ENCODE measurements around the gene CCDC39.

CCDC39 gene

DNA sequence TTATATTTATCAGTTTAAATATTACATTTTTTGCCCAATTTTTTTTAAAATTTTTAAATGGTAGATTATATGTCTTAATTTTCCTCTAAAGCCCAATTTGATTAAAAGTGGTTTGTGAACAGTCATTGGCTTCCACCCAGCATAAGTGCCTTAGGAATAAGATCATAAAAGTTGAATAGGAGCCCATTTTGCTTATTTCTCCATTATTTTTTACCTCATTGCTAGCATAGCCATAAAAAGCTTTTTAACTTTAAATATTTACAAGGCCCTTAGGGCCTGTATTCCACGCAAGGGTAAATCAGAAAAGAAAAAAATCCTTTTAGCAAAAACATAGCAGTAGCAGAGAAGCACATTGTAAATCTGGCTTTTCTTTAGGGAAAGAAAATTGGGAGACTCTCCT, 68.3 kb downstream of the CCDC39 start:
- H3K4me3 ChIP-seq (IDR thresholded peaks at IDR 0.05; ENCODE audit: insufficient read depth, low read depth, low read length): no peak overlapping the region
- H3K36me3 ChIP-seq (ENCODE audit: insufficient read depth): peaks cover 13% of the 10 kb centered on the region; the same call in 1 of the 2 replicates
- TF ChIP-seq, protein P1, sequence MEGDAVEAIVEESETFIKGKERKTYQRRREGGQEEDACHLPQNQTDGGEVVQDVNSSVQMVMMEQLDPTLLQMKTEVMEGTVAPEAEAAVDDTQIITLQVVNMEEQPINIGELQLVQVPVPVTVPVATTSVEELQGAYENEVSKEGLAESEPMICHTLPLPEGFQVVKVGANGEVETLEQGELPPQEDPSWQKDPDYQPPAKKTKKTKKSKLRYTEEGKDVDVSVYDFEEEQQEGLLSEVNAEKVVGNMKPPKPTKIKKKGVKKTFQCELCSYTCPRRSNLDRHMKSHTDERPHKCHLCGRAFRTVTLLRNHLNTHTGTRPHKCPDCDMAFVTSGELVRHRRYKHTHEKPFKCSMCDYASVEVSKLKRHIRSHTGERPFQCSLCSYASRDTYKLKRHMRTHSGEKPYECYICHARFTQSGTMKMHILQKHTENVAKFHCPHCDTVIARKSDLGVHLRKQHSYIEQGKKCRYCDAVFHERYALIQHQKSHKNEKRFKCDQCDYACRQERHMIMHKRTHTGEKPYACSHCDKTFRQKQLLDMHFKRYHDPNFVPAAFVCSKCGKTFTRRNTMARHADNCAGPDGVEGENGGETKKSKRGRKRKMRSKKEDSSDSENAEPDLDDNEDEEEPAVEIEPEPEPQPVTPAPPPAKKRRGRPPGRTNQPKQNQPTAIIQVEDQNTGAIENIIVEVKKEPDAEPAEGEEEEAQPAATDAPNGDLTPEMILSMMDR (conservative IDR thresholded peaks at IDR 0.05; ENCODE audit: low read depth, low read length): no peak
- H3K4me2 ChIP-seq: no peak overlapping the region
- no peak overlapping the region for H3K9ac ChIP-seq
- no peaks in the 10 kb centered on the region for H3K27me3 ChIP-seq (ENCODE audit: insufficient read depth, low read depth)
- H3K27ac ChIP-seq: no peak overlapping the region
- no peaks in the 10 kb centered on the region for H3K79me2 ChIP-seq (ENCODE audit: insufficient read depth, low read depth)
- no peak overlapping the region for H2AFZ ChIP-seq (ENCODE audit: low read depth)
- no peaks in the 10 kb centered on the region; the same call in 1 of the 2 replicates for H4K20me1 ChIP-seq (ENCODE audit: insufficient read depth)
- H3K4me1 ChIP-seq (ENCODE audit: low read depth, poor library complexity, severe bottlenecking): no peaks in the 10 kb centered on the region

DNA sequence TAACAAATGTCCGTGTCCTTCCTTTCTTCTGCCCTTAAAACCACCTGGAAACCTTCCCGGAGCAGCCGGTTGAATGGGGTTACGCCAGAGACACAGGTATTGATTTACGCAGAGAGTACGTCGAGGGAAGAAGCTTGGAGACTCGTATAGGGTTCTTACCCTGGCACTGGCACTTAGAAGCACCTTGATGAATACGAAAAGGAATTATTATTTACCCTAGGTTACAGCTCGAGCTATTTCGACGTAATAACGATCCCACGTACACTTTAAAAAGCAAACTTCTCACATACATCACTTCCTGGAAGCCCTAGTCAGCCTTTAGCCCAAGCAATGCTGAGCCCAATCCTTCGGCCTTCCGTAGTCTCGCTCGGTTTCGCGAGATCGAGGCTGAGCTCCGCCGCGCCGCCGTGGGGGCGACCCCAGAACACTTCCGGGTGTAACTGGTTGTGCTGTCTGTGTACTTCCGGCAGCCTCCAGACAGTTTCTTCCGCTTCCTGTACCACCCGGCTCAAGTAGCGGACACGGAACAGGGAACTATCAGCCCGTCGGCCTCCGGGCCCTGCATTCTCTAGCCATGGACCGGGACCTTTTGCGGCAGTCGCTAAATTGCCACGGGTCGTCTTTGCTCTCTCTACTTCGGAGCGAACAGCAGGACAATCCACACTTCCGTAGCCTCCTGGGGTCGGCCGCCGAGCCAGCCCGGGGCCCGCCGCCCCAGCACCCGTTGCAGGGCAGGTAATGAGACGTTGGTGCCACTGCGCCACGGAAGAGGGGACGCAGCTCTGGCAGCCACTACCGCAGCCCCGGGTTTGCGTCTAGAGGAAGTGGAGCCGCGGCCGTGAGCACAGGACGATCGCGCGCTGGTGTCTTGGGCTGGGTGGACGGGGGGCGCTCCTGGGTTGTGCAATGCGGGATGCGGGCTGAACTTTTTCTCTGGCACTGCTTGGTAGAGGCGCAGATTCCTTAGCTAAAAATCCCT, 77.3 kb downstream of the CCDC39 start, which contains the start of gene TTC14:
TTC14 (plus strand) TSS at position 476 of the 979 bp plus-strand sequence; CDS start at position 575, 99 bp downstream.
- H3K27ac ChIP-seq: peak within 1 kb of the TSS; percentile 85
- H3K36me3 ChIP-seq (ENCODE audit: insufficient read depth): peaks cover 20% of the 10 kb centered on the region; the same call in 1 of the 2 replicates
- no peaks in the 10 kb centered on the region for H4K20me1 ChIP-seq (ENCODE audit: insufficient read depth)
- no peaks in the 10 kb centered on the region for H3K27me3 ChIP-seq (ENCODE audit: insufficient read depth, low read depth)
- H3K4me2 ChIP-seq: peak within 1 kb of the TSS; percentile 73
- peaks cover 10% of the 10 kb centered on the region for H3K4me1 ChIP-seq (ENCODE audit: low read depth, poor library complexity, severe bottlenecking)
- H3K79me2 ChIP-seq (ENCODE audit: insufficient read depth, low read depth): peaks cover 25% of the 10 kb centered on the region
- peak within 1 kb of the TSS; percentile 89 for H2AFZ ChIP-seq (ENCODE audit: low read depth)
- TF ChIP-seq, protein P1 (conservative IDR thresholded peaks at IDR 0.05; ENCODE audit: low read depth, low read length): no peak
- peak within 1 kb of the TSS; percentile 91 for H3K4me3 ChIP-seq (IDR thresholded peaks at IDR 0.05; ENCODE audit: insufficient read depth, low read depth, low read length)
- H3K9ac ChIP-seq: peak within 1 kb of the TSS; percentile 77

- no peak overlapping the region for H3K4me2 ChIP-seq
- H3K27me3 ChIP-seq (ENCODE audit: insufficient read depth, low read depth): no peaks in the 10 kb centered on the region
- H2AFZ ChIP-seq (ENCODE audit: low read depth): no peak overlapping the region
- no peak overlapping the region for H3K9ac ChIP-seq
- TF ChIP-seq, protein P1 (conservative IDR thresholded peaks at IDR 0.05; ENCODE audit: low read depth, low read length): no peak
- H3K36me3 ChIP-seq (ENCODE audit: insufficient read depth): peaks cover 5% of the 10 kb centered on the region; the same call in 1 of the 2 replicates
- no peak overlapping the region for H3K27ac ChIP-seq
- H3K4me3 ChIP-seq (IDR thresholded peaks at IDR 0.05; ENCODE audit: insufficient read depth, low read depth, low read length): no peak overlapping the region
- H3K4me1 ChIP-seq (ENCODE audit: low read depth, poor library complexity, severe bottlenecking): peaks cover 10% of the 10 kb centered on the region
- H3K79me2 ChIP-seq (ENCODE audit: insufficient read depth, low read depth): peaks cover 25% of the 10 kb centered on the region
- no peaks in the 10 kb centered on the region for H4K20me1 ChIP-seq (ENCODE audit: insufficient read depth)
Measured at GRCh38 chr3:180600473-180600872, 78.8 kb downstream of the CCDC39 start.

- Histone ChIP-seq H3K9ac (no peak overlapping the region), H3K79me2 (ENCODE audit: insufficient read depth, low read depth) (no peaks in the 10 kb centered on the region)
Measured at GRCh38 chr3:180595559-180595935, 83.7 kb downstream of the CCDC39 start.

More at GRCh38 chr3:180595559-180595935, 83.7 kb downstream of the CCDC39 start:
- H3K4me3 ChIP-seq (IDR thresholded peaks at IDR 0.05; ENCODE audit: insufficient read depth, low read depth, low read length): no peak overlapping the region
- H3K27ac ChIP-seq: no peak overlapping the region
- no peaks in the 10 kb centered on the region for H4K20me1 ChIP-seq (ENCODE audit: insufficient read depth)
- no peaks in the 10 kb centered on the region for H3K27me3 ChIP-seq (ENCODE audit: insufficient read depth, low read depth)
- H2AFZ ChIP-seq (ENCODE audit: low read depth): no peak overlapping the region
- no peak overlapping the region for H3K4me2 ChIP-seq
- H3K4me1 ChIP-seq (ENCODE audit: low read depth, poor library complexity, severe bottlenecking): peaks cover 4% of the 10 kb centered on the region
- H3K36me3 ChIP-seq (ENCODE audit: insufficient read depth): no peaks in the 10 kb centered on the region
- TF ChIP-seq, protein P1 (conservative IDR thresholded peaks at IDR 0.05; ENCODE audit: low read depth, low read length): no peak
